ENCODE results near the gene MME.

DNA sequence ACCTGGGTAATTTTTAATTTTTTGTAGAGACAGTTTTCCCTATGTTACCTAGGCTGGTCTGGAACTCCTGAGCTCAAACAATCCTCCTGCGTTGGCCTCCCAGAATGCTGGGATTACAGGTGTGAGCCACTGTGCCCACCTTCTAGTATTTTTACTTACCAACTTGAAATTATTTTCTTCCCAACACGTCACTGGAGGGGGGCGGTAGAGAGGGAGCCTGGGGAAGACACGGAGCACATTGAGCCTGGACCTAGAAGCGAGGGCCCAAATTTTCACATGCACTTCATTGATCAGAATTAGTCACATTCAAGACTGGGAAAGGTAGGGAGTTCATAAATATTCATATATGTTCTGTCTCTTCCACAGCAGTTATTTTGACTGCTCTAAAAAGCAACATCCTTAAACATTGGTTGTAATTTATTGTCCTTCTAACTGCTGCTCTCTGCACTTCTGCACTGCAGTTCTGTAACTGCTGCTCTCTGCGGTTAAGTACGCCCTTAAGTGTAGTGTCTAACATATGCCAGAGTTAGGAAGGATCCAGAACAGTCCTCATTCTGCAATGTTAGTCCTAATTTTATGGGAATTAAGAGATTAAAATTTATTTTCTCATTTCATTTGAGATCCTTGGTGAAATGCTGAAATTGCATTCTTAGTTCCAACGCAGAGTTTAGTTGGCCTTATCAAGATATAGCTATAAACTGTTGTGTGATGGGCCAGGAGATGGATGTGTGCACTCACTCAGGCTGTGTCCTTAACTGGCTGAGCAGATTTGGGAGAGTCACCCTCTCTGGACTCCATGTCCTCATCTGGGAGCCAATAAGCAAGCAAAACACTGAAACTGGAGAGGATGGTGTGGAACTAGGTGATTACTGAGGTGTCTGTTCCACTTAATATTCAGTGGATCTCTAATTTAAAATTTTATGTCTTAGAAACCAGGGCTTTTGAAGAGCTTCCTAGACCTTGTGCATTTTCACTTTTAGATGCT lies 115.1 kb downstream of the MME start:
- TF ChIP-seq POLR2AphosphoS5 (IDR thresholded peaks at IDR 0.05; ENCODE audit: low read depth, low read length): no peak
- no peak for TF ChIP-seq FOXP2 (optimal IDR thresholded peaks at IDR 0.05; ENCODE audit: borderline replicate concordance, extremely low read depth, extremely low read length, insufficient read depth)

All from PFSK-1 (cell line).